CD8-positive, alpha-beta memory T cell (primary cell): ENCODE results near the gene VRK2. TPM values are rescaled to one million over a fixed set of nuclear protein-coding genes. Genes with fewer than 3 reads are reported as not detected.
"Not testable (repeated sequence)": the region's sequence is repeated elsewhere in the genome, so short reads cannot be mapped to it uniquely, and the experiment has no call there.

Experiments
- CTCF ChIA-PET: fragments of 350-600 bp; sonication (Branson Sonifier 250); formaldehyde crosslinking; loops from one replicate; lab custom pipeline; 2021; ENCODE audit warnings: antibody characterized with exemption; lab: Charles Lee
- POLR2A ChIA-PET: fragments of 350-600 bp; sonication (Branson Sonifier 250); formaldehyde crosslinking; loops from one replicate; lab custom pipeline; 2021; ENCODE audit warnings: antibody characterized with exemption; lab: Charles Lee
- DNase-seq, 5 donors: peaks; one replicate each; pipeline versions ENCODE4 v3.0.0 to v3.0.0-alpha.2; 2020 to 2022; ENCODE audit warnings: mixed read lengths in 1 of 5
- H3K27ac ChIP-seq: one replicate; pipeline ENCODE4 v1.7.0; 2013; ENCODE audit warnings: low read depth, mild to moderate bottlenecking, low read length, moderate library complexity
- H3K27me3 ChIP-seq: 2 replicates; pipeline ENCODE4 v1.7.0; 2013; ENCODE audit warnings: low read length, mild to moderate bottlenecking; ENCODE audit not compliant: insufficient read depth, poor library complexity, severe bottlenecking
- H3K36me3 ChIP-seq: 2 replicates; pipeline ENCODE4 v1.7.0; 2013; ENCODE audit warnings: mild to moderate bottlenecking, low read length, moderate library complexity; ENCODE audit not compliant: insufficient read depth
- H3K4me1 ChIP-seq: 2 replicates; pipeline ENCODE4 v1.7.0; 2013; ENCODE audit warnings: mild to moderate bottlenecking, low read length, moderate library complexity; ENCODE audit not compliant: insufficient read depth
- H3K4me3 ChIP-seq: 2 replicates; pipeline ENCODE4 v1.7.0; 2013; ENCODE audit warnings: mild to moderate bottlenecking, low read length
- H3K9me3 ChIP-seq: 2 replicates; pipeline ENCODE4 v1.7.0; 2013; ENCODE audit warnings: mild to moderate bottlenecking, low read length
- H3K27ac Mint-ChIP-seq, 8 donors: one replicate each; pipeline ENCODE4 v1.8.0; 2020 to 2021; ENCODE audit warnings: mixed read lengths in 8 of 8, mild to moderate bottlenecking in 6 of 8, inconsistent platforms in 3 of 8, moderate library complexity in 3 of 8
- H3K27me3 Mint-ChIP-seq, 2 donors: one replicate each; pipeline ENCODE4 v1.8.0; 2020 to 2021; ENCODE audit warnings: mixed read lengths in 2 of 2, mild to moderate bottlenecking in 1 of 2, moderate library complexity in 1 of 2
- H3K36me3 Mint-ChIP-seq, 3 donors: one replicate each; pipeline ENCODE4 v1.8.0; 2020 to 2021; ENCODE audit warnings: mixed read lengths in 3 of 3, inconsistent platforms in 1 of 3, mild to moderate bottlenecking in 1 of 3
- H3K4me1 Mint-ChIP-seq, 3 donors: one replicate each; pipeline ENCODE4 v1.8.0; 2020 to 2021; ENCODE audit warnings: mixed read lengths in 3 of 3, inconsistent platforms in 1 of 3, mild to moderate bottlenecking in 1 of 3
- H3K4me3 Mint-ChIP-seq, 7 donors: one replicate each; pipeline ENCODE4 v1.8.0; 2020 to 2021; ENCODE audit warnings: mixed read lengths in 7 of 7, mild to moderate bottlenecking in 6 of 7, moderate library complexity in 4 of 7, inconsistent platforms in 2 of 7
- H3K9me3 Mint-ChIP-seq, 5 donors: one replicate each; pipeline ENCODE4 v1.8.0; 2020 to 2022; ENCODE audit warnings: mixed read lengths in 5 of 5, mild to moderate bottlenecking in 3 of 5, moderate library complexity in 2 of 5, inconsistent platforms in 1 of 5
- polyA plus RNA-seq: library from polyadenylated mRNA; unstranded; fragments of 300-500 nt; fragmentation: Illumina TruSeq; gene quantifications from one replicate; pipeline ENCODE4 v1.2.3, GENCODE V29; 2021
- total RNA-seq, 2 experiments: library from RNA; stranded (reverse); gene quantifications; one replicate each; pipeline ENCODE4 v1.2.3, GENCODE V29; 2021

The VRK2 gene
- total and polyA plus RNA-seq, 3 experiments from 2014 or later, result 21.8 to 30.4 (median 27.6) TPM

GRCh38 chr2:58135861-58136260, 89.3 kb downstream of the VRK2 start:
- Mint-ChIP-seq H3K9me3 (no peaks in the 10 kb centered on the region), H3K4me3 (no peak overlapping the region), H3K27me3 (no peaks in the 10 kb centered on the region), H3K36me3 (peaks cover 0 to 59% (median 17%) of the 10 kb centered on the region in 3 donors), H3K4me1 (no peaks in the 10 kb centered on the region), H3K27ac (peak overlapping the region in 1 of 8 donors; percentile 26)
- Histone ChIP-seq H3K4me1 (no peaks in the 10 kb centered on the region), H3K9me3 (no peaks in the 10 kb centered on the region), H3K27me3 (no peaks in the 10 kb centered on the region), H3K27ac (no peak overlapping the region), H3K4me3 (no peak overlapping the region), H3K36me3 (no peaks in the 10 kb centered on the region)
- no peak for DNase-seq
- POLR2A ChIA-PET, result no interaction called here
- CTCF ChIA-PET, result no interaction called here

GRCh38 chr2:58137221-58137620, 90.6 kb downstream of the VRK2 start:
- no peak overlapping the region for H3K4me3 ChIP-seq
- H3K4me1 ChIP-seq, result no peaks in the 10 kb centered on the region
- H3K27me3 ChIP-seq, result no peaks in the 10 kb centered on the region
- Mint-ChIP-seq H3K27me3 (no peaks in the 10 kb centered on the region), H3K4me1 (no peaks in the 10 kb centered on the region), H3K4me3 (no peak overlapping the region), H3K9me3 (no peaks in the 10 kb centered on the region), H3K36me3 (peaks cover 0 to 51% (median 17%) of the 10 kb centered on the region in 3 donors), H3K27ac (no peak overlapping the region)
- no peaks in the 10 kb centered on the region for H3K9me3 ChIP-seq
- no peak for DNase-seq
- POLR2A ChIA-PET, result no interaction called here
- CTCF ChIA-PET, result no interaction called here
- no peak overlapping the region for H3K27ac ChIP-seq
- no peaks in the 10 kb centered on the region for H3K36me3 ChIP-seq

- Mint-ChIP-seq H3K4me1 (no peaks in the 10 kb centered on the region), H3K4me3 (no peak overlapping the region), H3K27ac (no peak overlapping the region), H3K36me3 (peaks cover 0 to 49% (median 15%) of the 10 kb centered on the region in 3 donors), H3K27me3 (no peaks in the 10 kb centered on the region), H3K9me3 (no peaks in the 10 kb centered on the region)
- CTCF ChIA-PET, result no interaction called here
- H3K9me3 ChIP-seq, result no peaks in the 10 kb centered on the region
- POLR2A ChIA-PET, result no interaction called here
- no peaks in the 10 kb centered on the region for H3K36me3 ChIP-seq
- H3K4me1 ChIP-seq, result no peaks in the 10 kb centered on the region
- DNase-seq, result no peak
- no peak overlapping the region for H3K4me3 ChIP-seq
- no peaks in the 10 kb centered on the region for H3K27me3 ChIP-seq
- H3K27ac ChIP-seq, result no peak overlapping the region
These were observed 91.2 kb downstream of the VRK2 start for GRCh38 chr2:58137856-58138255.

GRCh38 chr2:58138396-58139030, 91.9 kb downstream of the VRK2 start:
- peaks cover 2 to 51% (median 15%) of the 10 kb centered on the region in 3 donors for H3K36me3 Mint-ChIP-seq
- no peaks in the 10 kb centered on the region for H3K27me3 ChIP-seq
- H3K4me1 ChIP-seq, result no peaks in the 10 kb centered on the region
- H3K36me3 ChIP-seq, result no peaks in the 10 kb centered on the region
- H3K27me3 Mint-ChIP-seq, result no peaks in the 10 kb centered on the region
- ChIA-PET POLR2A (no interaction called here), CTCF (no interaction called here)
- H3K27ac Mint-ChIP-seq, result peak overlapping the region in 2 of 8 donors; percentile 46 to 60
- H3K9me3 ChIP-seq, result no peaks in the 10 kb centered on the region
- no peak overlapping the region for H3K4me3 ChIP-seq
- no peak overlapping the region for H3K27ac ChIP-seq
- H3K4me1 Mint-ChIP-seq, result no peaks in the 10 kb centered on the region
- no peaks in the 10 kb centered on the region for H3K9me3 Mint-ChIP-seq
- H3K4me3 Mint-ChIP-seq, result no peak overlapping the region
- no peak for DNase-seq

- no peaks in the 10 kb centered on the region for H3K9me3 ChIP-seq
- Mint-ChIP-seq H3K27ac (no peak overlapping the region), H3K4me3 (no peak overlapping the region), H3K27me3 (no peaks in the 10 kb centered on the region), H3K9me3 (no peaks in the 10 kb centered on the region), H3K36me3 (peaks cover 11 to 52% (median 18%) of the 10 kb centered on the region in 3 donors), H3K4me1 (no peaks in the 10 kb centered on the region)
- POLR2A ChIA-PET, result no interaction called here
- no peaks in the 10 kb centered on the region for H3K4me1 ChIP-seq
- CTCF ChIA-PET, result no interaction called here
- no peaks in the 10 kb centered on the region for H3K27me3 ChIP-seq
- no peak overlapping the region for H3K27ac ChIP-seq
- no peaks in the 10 kb centered on the region for H3K36me3 ChIP-seq
- H3K4me3 ChIP-seq, result no peak overlapping the region
- no peak for DNase-seq
These were observed 94.0 kb downstream of the VRK2 start for GRCh38 chr2:58140508-58141072.

GRCh38 chr2:58145769-58146168, 99.2 kb downstream of the VRK2 start:
- H3K36me3 ChIP-seq, H3K4me1 Mint-ChIP-seq, POLR2A ChIA-PET, H3K27ac Mint-ChIP-seq, H3K9me3 ChIP-seq, H3K4me3 Mint-ChIP-seq, H3K4me1 ChIP-seq, H3K27ac ChIP-seq, H3K27me3 ChIP-seq, H3K4me3 ChIP-seq, H3K27me3 Mint-ChIP-seq, DNase-seq, CTCF ChIA-PET, H3K9me3 Mint-ChIP-seq: not testable (repeated sequence)
- peaks cover 11 to 50% (median 22%) of the 10 kb centered on the region in 3 donors for H3K36me3 Mint-ChIP-seq

GRCh38 chr2:58146707-58147106, 100.1 kb downstream of the VRK2 start:
- H3K36me3 Mint-ChIP-seq, result peaks cover 13 to 47% (median 22%) of the 10 kb centered on the region in 3 donors
- Histone ChIP-seq H3K4me3 (no peak overlapping the region), H3K27ac (no peak overlapping the region), H3K4me1 (no peaks in the 10 kb centered on the region), H3K9me3 (no peaks in the 10 kb centered on the region), H3K36me3 (no peaks in the 10 kb centered on the region), H3K27me3 (no peaks in the 10 kb centered on the region)
- H3K27me3 Mint-ChIP-seq, result no peaks in the 10 kb centered on the region
- DNase-seq, result no peak
- CTCF ChIA-PET, result no interaction called here
- H3K4me1 Mint-ChIP-seq, result peaks cover 0 to 5% (median 3%) of the 10 kb centered on the region in 3 donors
- H3K9me3 Mint-ChIP-seq, result no peaks in the 10 kb centered on the region
- no peak overlapping the region for H3K4me3 Mint-ChIP-seq
- no peak overlapping the region for H3K27ac Mint-ChIP-seq
- POLR2A ChIA-PET, result no interaction called here

- ChIA-PET CTCF (no interaction called here), POLR2A (no interaction called here)
- Mint-ChIP-seq H3K4me1 (peaks cover under 1 to 4% (median 2%) of the 10 kb centered on the region in 3 donors), H3K27ac (no peak overlapping the region), H3K4me3 (no peak overlapping the region), H3K9me3 (peaks cover 0 to 12% (median 2%) of the 10 kb centered on the region in 5 donors), H3K36me3 (peaks cover 27 to 52% (median 32%) of the 10 kb centered on the region in 3 donors), H3K27me3 (no peaks in the 10 kb centered on the region)
- Histone ChIP-seq H3K27me3 (no peaks in the 10 kb centered on the region), H3K4me1 (no peaks in the 10 kb centered on the region), H3K27ac (no peak overlapping the region), H3K4me3 (no peak overlapping the region), H3K36me3 (peaks cover 5% of the 10 kb centered on the region), H3K9me3 (no peaks in the 10 kb centered on the region)
- DNase-seq, result no peak
These were observed 108.7 kb downstream of the VRK2 start for GRCh38 chr2:58155160-58155778.
